A673 (cell line): Measurements from ENCODE around the gene FAM9C. TPM values are rescaled to one million over a fixed set of nuclear protein-coding genes. Genes with fewer than 3 reads are reported as not detected.

Experiments used
- BruUV-seq: library from RNA; stranded (reverse); fragments of 400-500 nt; replicated peaks from 2 replicates; lab custom pipeline; 2021; lab: Mats Ljungman, UMichigan
- CTCF ChIA-PET: fragments of 300-600 bp; sonication (Branson Sonifier 250); formaldehyde crosslinking; loops from one replicate; lab custom pipeline; 2022; ENCODE audit warnings: antibody characterized with exemption; lab: Charles Lee
- POLR2A ChIA-PET: fragments of 300-600 bp; sonication (Branson Sonifier 250); formaldehyde crosslinking; loops from one replicate; lab custom pipeline; 2022; ENCODE audit warnings: antibody characterized with exemption; ENCODE audit not compliant: low non-redundant PET; lab: Charles Lee
- DNase-seq: peaks from one replicate; pipeline ENCODE4 v3.0.0-alpha.2; 2015; ENCODE audit warnings: low spot score
- H3K27ac ChIP-seq: fragments of 200-600 bp; sonication (generic); 2 replicates; pipeline ENCODE4 v1.5.1; 2016; ENCODE audit warnings: mixed run types, low read depth, mild to moderate bottlenecking, mixed read lengths, antibody characterized with exemption, low read length; ENCODE audit not compliant: poor library complexity, severe bottlenecking
- H3K27me3 ChIP-seq: fragments of 200-600 bp; sonication (generic); replicated peaks from 2 replicates; pipeline ENCODE4 v1.6.1; 2017; ENCODE audit warnings: mixed run types, low read depth, mild to moderate bottlenecking, mixed read lengths, antibody characterized with exemption, low read length; ENCODE audit not compliant: insufficient read depth, poor library complexity
- H3K36me3 ChIP-seq: fragments of 200-600 bp; sonication (generic); 2 replicates; pipeline ENCODE4 v1.6.1; 2016; ENCODE audit warnings: mixed run types, mild to moderate bottlenecking, mixed read lengths, antibody characterized with exemption, low read length; ENCODE audit not compliant: insufficient read depth, poor library complexity, severe bottlenecking
- H3K4me1 ChIP-seq: fragments of 200-600 bp; sonication (generic); 2 replicates; pipeline ENCODE4 v1.6.1; 2017; ENCODE audit warnings: mixed run types, mild to moderate bottlenecking, mixed read lengths, antibody characterized with exemption, low read length; ENCODE audit not compliant: insufficient read depth, poor library complexity, severe bottlenecking
- H3K4me3 ChIP-seq: fragments of 200-600 bp; sonication (generic); 2 replicates; pipeline ENCODE4 v1.5.1; 2016; ENCODE audit warnings: low read depth, mixed run types, mild to moderate bottlenecking, mixed read lengths, low read length; ENCODE audit not compliant: poor library complexity, severe bottlenecking
- H3K9me3 ChIP-seq: fragments of 200-600 bp; sonication (generic); 2 replicates; pipeline ENCODE4 v1.6.1; 2016; ENCODE audit warnings: mixed run types, low read depth, mild to moderate bottlenecking, mixed read lengths, antibody characterized with exemption, low read length; ENCODE audit not compliant: poor library complexity, severe bottlenecking
- CTCF ChIP-seq: fragments of 300-800, 200-600 bp; sonication (generic); conservative IDR thresholded peaks from 2 replicates; pipeline ENCODE4 v1.5.1; 2017; ENCODE audit warnings: low read depth, mild to moderate bottlenecking, antibody characterized with exemption, low read length, moderate library complexity, mixed read lengths
- EZH2 ChIP-seq: fragments of 200-600 bp; sonication (generic); IDR thresholded peaks from 2 replicates; pipeline ENCODE4 v1.6.1; 2017; ENCODE audit warnings: borderline replicate concordance, low read depth, mild to moderate bottlenecking, mixed read lengths, antibody characterized with exemption, low read length; ENCODE audit not compliant: poor library complexity, severe bottlenecking
- intact Hi-C: fragments of 100-400 bp; cut with micrococcal nuclease; formaldehyde crosslinking; loops from one replicate; pipeline ENCODE4 v1.10.0; 2022; ENCODE audit not compliant: unreplicated experiment
- total RNA-seq: library from RNA; stranded (reverse); gene quantifications from 2 replicates; pipeline ENCODE4 v1.2.3, GENCODE V29; 2021

The FAM9C gene
- total RNA-seq, 1 experiment from 2014 or later: not detected

- Histone ChIP-seq H3K36me3 (no peaks in the 10 kb centered on the region), H3K27me3 (no peaks in the 10 kb centered on the region), H3K4me3 (no peak overlapping the region), H3K9me3 (no peaks in the 10 kb centered on the region), H3K4me1 (no peaks in the 10 kb centered on the region), H3K27ac (no peak overlapping the region)
- DNase-seq: no peak
- BruUV-seq: no TSS peak
- intact Hi-C loops: no loop called here
- TF ChIP-seq EZH2 (no peak), CTCF (no peak)
- ChIA-PET CTCF (no interaction called here), POLR2A (no interaction called here)
These were observed 3.9 kb upstream of the FAM9C start for GRCh38 chrX:13048280-13048679.

- DNase-seq: no peak
- no peak overlapping the region for H3K27ac ChIP-seq
- no peak overlapping the region for H3K4me3 ChIP-seq
- ChIA-PET CTCF (no interaction called here), POLR2A (no interaction called here)
- intact Hi-C loops: no loop called here
- H3K4me1 ChIP-seq: no peaks in the 10 kb centered on the region
- no peaks in the 10 kb centered on the region for H3K36me3 ChIP-seq
- TF ChIP-seq CTCF (no peak), EZH2 (no peak)
- no peaks in the 10 kb centered on the region for H3K27me3 ChIP-seq
- no peaks in the 10 kb centered on the region for H3K9me3 ChIP-seq
- BruUV-seq: no TSS peak
These were observed 3.3 kb upstream of the FAM9C start for GRCh38 chrX:13047759-13048158.

GRCh38 chrX:13046141-13046855 lies 1.9 kb upstream of the FAM9C start:
- intact Hi-C loops: no loop called here
- Histone ChIP-seq H3K27me3 (no peaks in the 10 kb centered on the region), H3K36me3 (no peaks in the 10 kb centered on the region), H3K27ac (no peak overlapping the region), H3K4me1 (no peaks in the 10 kb centered on the region), H3K9me3 (no peaks in the 10 kb centered on the region), H3K4me3 (no peak overlapping the region)
- no peak for DNase-seq
- CTCF ChIA-PET: no interaction called here
- POLR2A ChIA-PET: no interaction called here
- TF ChIP-seq CTCF (no peak), EZH2 (no peak)
- BruUV-seq: no TSS peak
